Ishikawa (cell line): Measurements from ENCODE around the gene KCNK5.

ENCODE experiments used
- CREB1 ChIP-seq: IDR thresholded peaks from 2 replicates; pipeline ENCODE4 v1.6.1; 2012; ENCODE audit warnings: low read depth
- EP300 ChIP-seq: IDR thresholded peaks from 2 replicates; pipeline ENCODE4 v1.6.1; 2012; ENCODE audit warnings: borderline replicate concordance
- NFIC ChIP-seq: IDR thresholded peaks from 2 replicates; pipeline ENCODE4 v1.6.1; 2012
- TEAD4 ChIP-seq: IDR thresholded peaks from 2 replicates; pipeline ENCODE4 v1.6.1; 2012
- YY1 ChIP-seq: IDR thresholded peaks from 2 replicates; pipeline ENCODE4 v1.6.1; 2012; ENCODE audit warnings: low read depth
- ZBTB7A ChIP-seq: IDR thresholded peaks from 2 replicates; pipeline ENCODE4 v1.6.1; 2012; ENCODE audit warnings: low read depth

GRCh38 chr6:39224523-39225182 is 4.6 kb downstream of the KCNK5 start:
- TF ChIP-seq TEAD4 (no peak), YY1 (no peak), NFIC (no peak), EP300 (no peak), ZBTB7A (no peak), CREB1 (no peak)
